Measurements from ENCODE around the gene ASIC4.

ASIC4 gene

DNA sequence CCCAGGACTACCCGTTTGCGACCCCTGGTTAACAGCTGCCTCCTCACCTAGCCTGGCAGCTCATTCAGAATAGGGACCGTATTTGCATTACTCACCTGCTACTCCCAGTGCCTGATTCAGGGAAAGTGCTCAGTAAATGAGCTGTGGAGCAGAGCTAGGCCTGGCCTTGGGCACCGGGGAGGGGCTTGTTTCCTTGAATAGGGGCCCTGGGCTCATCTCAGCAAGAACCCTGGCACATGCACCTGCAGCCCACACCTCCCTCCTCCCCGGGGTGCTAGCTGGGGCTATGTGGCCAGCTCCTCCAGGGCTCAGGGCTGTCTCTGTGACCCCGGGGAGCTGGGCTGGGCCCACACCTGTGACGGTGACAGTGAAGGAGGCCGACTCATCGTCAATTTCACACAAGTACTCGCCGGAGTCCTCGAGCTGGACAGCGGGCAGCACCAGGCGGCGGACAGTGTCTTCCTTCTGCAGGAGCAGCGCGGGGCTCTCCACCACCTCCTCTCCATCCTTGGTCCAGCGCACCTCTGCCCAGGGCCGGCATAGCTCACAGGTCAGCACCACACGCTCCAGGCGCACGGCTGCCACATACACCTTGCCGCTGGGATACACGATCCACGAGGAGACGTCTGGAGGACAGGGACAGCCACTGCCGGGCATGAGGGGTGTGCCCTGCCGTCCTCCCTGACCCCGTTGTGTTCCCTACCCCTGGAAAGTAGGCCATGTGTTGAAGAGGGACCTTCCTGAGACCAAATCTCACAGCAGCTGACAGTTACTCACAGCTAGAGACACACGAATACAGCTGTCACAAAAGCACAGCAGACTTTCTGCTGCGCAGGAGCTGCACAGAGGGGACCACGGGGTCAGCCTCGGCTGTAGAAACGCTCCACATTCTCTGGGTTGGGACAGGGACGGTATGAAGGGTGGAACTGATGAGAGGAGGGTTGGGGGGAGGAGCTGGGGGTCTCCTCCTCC lies 48.1 kb downstream of the ASIC4 start:
- TF ChIP-seq, protein P1, sequence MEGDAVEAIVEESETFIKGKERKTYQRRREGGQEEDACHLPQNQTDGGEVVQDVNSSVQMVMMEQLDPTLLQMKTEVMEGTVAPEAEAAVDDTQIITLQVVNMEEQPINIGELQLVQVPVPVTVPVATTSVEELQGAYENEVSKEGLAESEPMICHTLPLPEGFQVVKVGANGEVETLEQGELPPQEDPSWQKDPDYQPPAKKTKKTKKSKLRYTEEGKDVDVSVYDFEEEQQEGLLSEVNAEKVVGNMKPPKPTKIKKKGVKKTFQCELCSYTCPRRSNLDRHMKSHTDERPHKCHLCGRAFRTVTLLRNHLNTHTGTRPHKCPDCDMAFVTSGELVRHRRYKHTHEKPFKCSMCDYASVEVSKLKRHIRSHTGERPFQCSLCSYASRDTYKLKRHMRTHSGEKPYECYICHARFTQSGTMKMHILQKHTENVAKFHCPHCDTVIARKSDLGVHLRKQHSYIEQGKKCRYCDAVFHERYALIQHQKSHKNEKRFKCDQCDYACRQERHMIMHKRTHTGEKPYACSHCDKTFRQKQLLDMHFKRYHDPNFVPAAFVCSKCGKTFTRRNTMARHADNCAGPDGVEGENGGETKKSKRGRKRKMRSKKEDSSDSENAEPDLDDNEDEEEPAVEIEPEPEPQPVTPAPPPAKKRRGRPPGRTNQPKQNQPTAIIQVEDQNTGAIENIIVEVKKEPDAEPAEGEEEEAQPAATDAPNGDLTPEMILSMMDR (IDR thresholded peaks at IDR 0.05; ENCODE audit: low read depth, low read length) = no peak
- no peak for DNase-seq (ENCODE audit: extremely low read depth, low read depth)

DNA sequence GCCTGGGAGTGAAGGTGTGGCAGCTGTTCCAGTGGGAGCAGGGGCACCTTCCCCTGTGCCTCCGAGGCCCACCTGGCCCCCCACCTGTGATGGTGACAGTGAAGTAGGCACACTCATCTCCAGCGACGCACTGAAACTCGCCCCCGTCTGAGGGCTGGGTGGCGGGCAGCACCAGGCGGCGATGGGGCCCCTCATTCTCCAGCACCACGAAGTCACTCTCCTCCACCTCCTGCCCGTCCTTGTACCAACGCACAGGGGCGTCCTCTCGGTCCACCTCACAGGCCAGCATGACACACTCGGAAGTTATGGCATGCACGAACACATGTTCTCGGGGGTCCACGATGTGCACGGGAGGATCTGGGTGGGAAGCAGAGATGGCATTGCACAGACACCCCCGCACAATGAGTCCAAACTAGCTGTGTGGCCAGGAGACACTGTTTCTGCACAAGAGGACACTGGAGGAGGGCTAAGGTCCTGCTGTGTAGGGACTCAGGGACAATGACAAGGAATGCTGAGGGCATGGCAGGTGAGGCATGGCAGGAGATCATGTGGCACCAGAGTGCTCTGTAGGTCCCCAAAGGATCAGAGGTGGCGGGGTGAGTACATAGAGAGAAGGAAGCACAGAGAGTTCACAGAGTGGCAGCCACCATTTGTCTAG lies 49.1 kb downstream of the ASIC4 start:
- TF ChIP-seq, protein P1 (IDR thresholded peaks at IDR 0.05; ENCODE audit: low read depth, low read length) = no peak
- DNase-seq (ENCODE audit: extremely low read depth, low read depth) = no peak

DNA sequence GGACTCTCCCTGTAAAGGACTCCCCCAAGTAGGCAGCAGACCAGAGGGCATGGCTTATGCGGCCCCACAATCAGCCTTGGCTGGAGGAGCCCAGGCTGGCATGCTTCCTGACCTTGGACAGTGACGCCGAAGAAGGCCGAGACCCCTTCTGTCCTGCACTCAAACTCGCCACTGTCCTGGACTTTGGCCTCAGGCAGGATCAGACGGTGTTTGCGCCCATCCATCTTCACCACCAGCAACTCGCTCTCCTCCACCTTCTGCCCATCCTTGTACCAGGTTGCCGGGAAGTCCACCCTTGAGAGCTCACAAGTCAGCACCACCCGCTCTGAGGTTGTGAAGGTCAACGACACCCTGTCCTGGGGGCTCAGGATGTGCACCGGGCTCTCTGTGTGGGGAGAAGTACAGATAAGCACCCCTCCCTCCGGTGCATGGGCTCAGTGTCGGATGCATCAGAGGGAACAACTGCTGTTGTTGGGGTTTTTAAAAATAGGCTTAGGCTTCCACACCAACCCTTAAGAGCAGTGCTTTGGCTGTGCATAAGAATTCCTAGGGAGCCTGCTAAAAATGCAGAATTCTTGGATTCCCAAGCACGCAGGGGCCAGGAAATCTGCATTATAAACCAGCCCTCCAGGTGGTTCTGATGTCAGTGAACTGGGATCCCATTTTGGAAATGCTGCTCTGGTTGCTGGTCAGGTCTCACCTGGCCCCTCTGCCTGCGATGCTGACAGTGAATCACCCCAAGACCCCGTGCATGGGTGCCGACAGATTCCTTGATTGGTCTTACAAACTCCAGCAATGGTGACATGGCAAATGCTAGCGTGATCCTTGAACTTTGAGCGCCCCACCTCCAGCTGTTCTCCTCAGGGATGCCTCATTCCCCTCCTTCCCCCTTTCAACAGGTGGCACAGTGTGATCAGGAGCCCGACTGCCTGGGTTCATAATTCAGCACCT lies 51.1 kb downstream of the ASIC4 start:
- TF ChIP-seq, protein P1 (IDR thresholded peaks at IDR 0.05; ENCODE audit: low read depth, low read length) = no peak
- no peak for DNase-seq (ENCODE audit: extremely low read depth, low read depth)

DNA sequence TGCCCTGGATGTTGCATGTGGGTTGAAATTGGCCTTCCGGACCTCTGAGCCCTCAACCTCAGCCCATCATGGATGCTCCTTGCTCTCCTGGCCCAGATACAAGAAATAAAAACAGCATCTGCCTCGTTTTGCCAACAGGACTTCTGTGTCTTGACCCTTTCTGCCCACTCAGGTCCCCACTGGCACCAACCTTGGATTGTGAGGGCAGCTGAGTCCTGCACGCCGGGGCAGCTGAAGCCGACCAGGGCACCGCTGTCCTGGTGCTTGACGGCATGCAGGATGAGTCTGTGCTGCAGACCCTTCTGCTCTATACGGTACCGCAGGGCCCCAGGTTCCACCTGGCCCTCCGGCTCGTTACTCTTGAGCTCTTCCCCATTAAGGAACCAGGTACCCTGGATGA lies 52.4 kb downstream of the ASIC4 start:
- TF ChIP-seq, protein P1 (IDR thresholded peaks at IDR 0.05; ENCODE audit: low read depth, low read length) = no peak
- DNase-seq (ENCODE audit: extremely low read depth, low read depth) = no peak

DNA sequence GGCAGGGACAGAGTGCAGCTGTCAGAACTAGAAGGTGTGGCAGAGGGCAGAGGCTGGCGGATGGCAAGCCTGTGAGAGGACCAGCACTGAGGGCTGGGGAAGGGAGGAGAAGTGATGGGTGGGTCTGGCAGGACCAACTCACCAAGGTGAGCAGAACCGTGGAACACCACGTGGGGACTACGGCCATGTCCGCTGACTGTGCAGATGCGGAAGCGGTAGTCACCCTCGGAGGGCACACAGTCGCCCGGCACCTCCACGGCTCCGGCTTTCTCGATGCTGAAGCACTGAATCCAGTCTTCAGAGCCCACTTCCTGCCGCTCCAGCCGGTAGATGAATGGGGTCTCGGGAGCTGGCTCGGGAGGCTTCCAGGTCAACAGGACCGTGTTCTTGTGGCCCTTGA lies 52.8 kb downstream of the ASIC4 start:
- TF ChIP-seq, protein P1 (IDR thresholded peaks at IDR 0.05; ENCODE audit: low read depth, low read length) = no peak
- no peak for DNase-seq (ENCODE audit: extremely low read depth, low read depth)

DNA sequence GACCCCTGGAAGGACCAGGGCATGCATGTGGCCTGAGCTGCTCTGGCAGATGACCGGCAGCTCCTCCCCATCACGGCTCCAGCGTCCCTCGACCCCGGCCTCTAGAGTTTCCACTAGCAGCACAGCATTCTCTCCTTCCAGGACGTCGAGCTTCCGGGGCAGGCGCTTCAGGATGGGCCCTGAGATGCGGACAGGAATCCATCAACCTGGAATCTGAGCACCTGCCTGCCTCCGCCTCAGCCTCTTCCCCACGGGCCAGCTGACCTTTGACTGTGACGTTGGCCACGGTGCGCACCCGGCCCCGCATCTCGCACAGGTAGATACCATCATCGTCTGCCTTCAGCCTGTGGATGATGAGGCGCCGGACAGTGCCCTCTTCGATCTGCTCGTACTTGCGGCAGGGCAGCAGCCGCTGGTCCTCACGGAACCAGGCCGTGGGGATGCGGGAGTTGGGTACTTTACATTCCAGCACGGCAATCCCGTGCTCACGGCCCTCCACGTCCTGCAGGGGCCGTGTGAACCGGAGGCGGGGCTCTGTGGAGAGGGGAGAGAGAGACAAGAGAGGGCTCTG lies 53.6 kb downstream of the ASIC4 start:
- DNase-seq (ENCODE audit: extremely low read depth, low read depth) = no peak
- TF ChIP-seq, protein P1 (IDR thresholded peaks at IDR 0.05; ENCODE audit: low read depth, low read length) = no peak

Data from AG09319 (cell line).